Neuronal stem cell (in vitro differentiated cells): ENCODE data around the gene PSMG4.

Experiments
- DNase-seq: peaks from one replicate; pipeline ENCODE4 v3.0.0-alpha.2; 2013; ENCODE audit warnings: low spot score
- H2AFZ ChIP-seq: one replicate; pipeline ENCODE4 v1.6.1; 2013; ENCODE audit warnings: mild to moderate bottlenecking, low read length, inconsistent platforms
- H2AK5ac ChIP-seq: 2 replicates; pipeline ENCODE4 v1.6.1; 2013; ENCODE audit warnings: low read depth, mild to moderate bottlenecking, inconsistent platforms, low read length, moderate library complexity, mixed read lengths
- H2BK120ac ChIP-seq: 2 replicates; pipeline ENCODE4 v1.6.1; 2013; ENCODE audit warnings: low read depth, mild to moderate bottlenecking, inconsistent platforms, low read length, moderate library complexity, mixed read lengths
- H2BK12ac ChIP-seq: one replicate; pipeline ENCODE4 v1.6.1; 2013; ENCODE audit warnings: low read length, inconsistent platforms
- H2BK15ac ChIP-seq: 2 replicates; pipeline ENCODE4 v1.6.1; 2013; ENCODE audit warnings: mild to moderate bottlenecking, low read length, inconsistent platforms, mixed read lengths
- H2BK5ac ChIP-seq: one replicate; pipeline ENCODE4 v1.6.1; 2013; ENCODE audit warnings: inconsistent platforms, mild to moderate bottlenecking, low read length, moderate library complexity
- H3K14ac ChIP-seq: one replicate; pipeline ENCODE4 v1.6.1; 2013; ENCODE audit warnings: low read length, inconsistent platforms
- H3K18ac ChIP-seq: 2 replicates; pipeline ENCODE4 v1.6.1; 2013; ENCODE audit warnings: low read length, inconsistent platforms
- H3K23ac ChIP-seq: 2 replicates; pipeline ENCODE4 v1.6.1; 2013; ENCODE audit warnings: low read depth, mild to moderate bottlenecking, mixed read lengths, low read length, inconsistent platforms; ENCODE audit not compliant: poor library complexity
- H3K27ac ChIP-seq: replicated peaks from 3 replicates; pipeline ENCODE4 v1.5.1; 2013; ENCODE audit warnings: low read length, inconsistent platforms
- H3K27me3 ChIP-seq, 3 experiments: 2 replicates each; pipeline ENCODE4 v1.6.1; 2013; ENCODE audit warnings: low read length in 3 of 3, mild to moderate bottlenecking in 2 of 3, inconsistent platforms in 1 of 3, low read depth in 1 of 3, mixed read lengths in 1 of 3, moderate library complexity in 1 of 3; ENCODE audit not compliant: control insufficient read depth in 3 of 3, insufficient read depth in 3 of 3
- H3K36me3 ChIP-seq, 2 donors: replicated peaks in 1 of 2; 2 replicates each; pipeline ENCODE4 v1.6.1; 2013; ENCODE audit warnings: low read length in 2 of 2; ENCODE audit not compliant: control insufficient read depth in 2 of 2, insufficient read depth in 2 of 2
- H3K4ac ChIP-seq: 2 replicates; pipeline ENCODE4 v1.6.1; 2013; ENCODE audit warnings: inconsistent platforms, mild to moderate bottlenecking, low read length, moderate library complexity
- H3K4me1 ChIP-seq, 2 donors: 1 replicate in 1 of 2; 2 replicates in 1 of 2; pipeline ENCODE4 v1.6.1; 2013; ENCODE audit warnings: low read length in 2 of 2, low read depth in 1 of 2; ENCODE audit not compliant: control insufficient read depth in 2 of 2, insufficient read depth in 1 of 2
- H3K4me2 ChIP-seq: one replicate; pipeline ENCODE4 v1.6.1; 2013; ENCODE audit warnings: mild to moderate bottlenecking, low read length, inconsistent platforms; ENCODE audit not compliant: insufficient read depth, poor library complexity, severe bottlenecking
- H3K4me3 ChIP-seq, 2 donors: 2 replicates each; pipeline ENCODE4 v1.5.1; 2013; ENCODE audit warnings: low read length in 2 of 2, mild to moderate bottlenecking in 2 of 2, inconsistent platforms in 1 of 2, moderate library complexity in 1 of 2
- H3K79me1 ChIP-seq: one replicate; pipeline ENCODE4 v1.6.1; 2013; ENCODE audit warnings: low read depth, mild to moderate bottlenecking, inconsistent platforms, low read length, moderate library complexity
- H3K9ac ChIP-seq: one replicate; pipeline ENCODE4 v1.6.1; 2013; ENCODE audit warnings: mild to moderate bottlenecking, low read depth, low read length, inconsistent platforms; ENCODE audit not compliant: poor library complexity
- H3K9me3 ChIP-seq, 2 donors: replicated peaks in 1 of 2; 2 replicates each; pipeline versions ENCODE3 to v1.6.1; 2013; ENCODE audit warnings: low read length in 2 of 2, mild to moderate bottlenecking in 2 of 2, inconsistent platforms in 1 of 2, low read depth in 1 of 2, mixed read lengths in 1 of 2, moderate library complexity in 1 of 2; ENCODE audit not compliant: control insufficient read depth in 2 of 2, insufficient read depth in 1 of 2
- H4K8ac ChIP-seq: one replicate; pipeline ENCODE4 v1.6.1; 2013; ENCODE audit warnings: low read depth, mild to moderate bottlenecking, inconsistent platforms, low read length, moderate library complexity
- H4K91ac ChIP-seq: one replicate; pipeline ENCODE4 v1.6.1; 2013; ENCODE audit warnings: low read length, low read depth, mild to moderate bottlenecking, inconsistent platforms; ENCODE audit not compliant: poor library complexity
- WGBS, 2 donors: extraction: QIAGEN DNeasy Blood & Tissue Kit; methylation state at CpG; one replicate each; pipeline ENCODE4 v1.1.7; 2013; ENCODE audit warnings: missing lambda C conversion rate in 2 of 2, mixed read lengths in 1 of 2; ENCODE audit not compliant: insufficient read length in 2 of 2, insufficient replicate concordance in 1 of 2; ENCODE audit errors: extremely low coverage in 2 of 2; 5-methylcytosine and 5-hydroxymethylcytosine counted together

The PSMG4 gene

GRCh38 chr6:3273707-3274521, 15.2 kb downstream of the PSMG4 start:
- Histone ChIP-seq H4K91ac (no peak overlapping the region), H3K4me3 (no peak overlapping the region), H3K27ac (no peak overlapping the region), H3K4me1 (no peaks in the 10 kb centered on the region), H4K8ac (no peak overlapping the region), H3K23ac (no peak overlapping the region), H2BK12ac (no peak overlapping the region), H3K9me3 (no peaks in the 10 kb centered on the region), H3K27me3 (no peaks in the 10 kb centered on the region), H3K14ac (no peak overlapping the region), H2AFZ (no peak overlapping the region), H3K18ac (no peak overlapping the region), H2BK5ac (no peak overlapping the region), H2BK15ac (no peak overlapping the region), H2AK5ac (no peak overlapping the region), H2BK120ac (no peak overlapping the region), H3K36me3 (peaks cover 11 to 86% of the 10 kb centered on the region in 2 donors), H3K4me2 (no peak overlapping the region), H3K9ac (no peak overlapping the region), H3K4ac (no peak overlapping the region), H3K79me1 (peaks cover 6% of the 10 kb centered on the region)
- no peak for DNase-seq
- no CpG with 5 or more reads among the region's 9 CpGs for WGBS, 2 donors

GRCh38 chr6:3276174-3277167, 17.7 kb downstream of the PSMG4 start:
- Histone ChIP-seq H4K8ac (no peak overlapping the region), H2BK5ac (no peak overlapping the region), H3K4me2 (no peak overlapping the region), H3K4me1 (peaks cover 5 to 8% of the 10 kb centered on the region in 2 donors), H2AFZ (no peak overlapping the region), H3K27me3 (no peaks in the 10 kb centered on the region), H2BK120ac (no peak overlapping the region), H2AK5ac (no peak overlapping the region), H3K36me3 (peaks cover 5 to 68% of the 10 kb centered on the region in 2 donors), H2BK15ac (no peak overlapping the region), H3K14ac (no peak overlapping the region), H3K9me3 (no peaks in the 10 kb centered on the region), H3K79me1 (peaks cover 2% of the 10 kb centered on the region), H3K4ac (no peak overlapping the region), H4K91ac (no peak overlapping the region), H3K9ac (no peak overlapping the region), H2BK12ac (no peak overlapping the region), H3K23ac (no peak overlapping the region), H3K27ac (no peak overlapping the region), H3K4me3 (no peak overlapping the region), H3K18ac (no peak overlapping the region)
- no peak for DNase-seq
- WGBS, 2 donors, result no CpG with 5 or more reads among the region's 20 CpGs

- H4K91ac ChIP-seq, result no peak overlapping the region
- WGBS, 2 donors, result no CpG with 5 or more reads among the region's 12 CpGs
- no peak for DNase-seq
These were observed 18.5 kb downstream of the PSMG4 start for GRCh38 chr6:3277251-3277650.

More at GRCh38 chr6:3277251-3277650, 18.5 kb downstream of the PSMG4 start:
- no peak overlapping the region for H3K14ac ChIP-seq
- no peak overlapping the region for H3K4me3 ChIP-seq
- H2AK5ac ChIP-seq, result no peak overlapping the region
- H2AFZ ChIP-seq, result no peak overlapping the region
- H3K36me3 ChIP-seq, result peaks cover 4 to 61% of the 10 kb centered on the region in 2 donors
- no peak overlapping the region for H3K9ac ChIP-seq
- peaks cover 2% of the 10 kb centered on the region for H3K79me1 ChIP-seq
- H4K8ac ChIP-seq, result no peak overlapping the region
- no peaks in the 10 kb centered on the region for H3K27me3 ChIP-seq
- H3K4ac ChIP-seq, result no peak overlapping the region
- no peak overlapping the region for H3K18ac ChIP-seq
- H2BK120ac ChIP-seq, result no peak overlapping the region
- H3K4me2 ChIP-seq, result no peak overlapping the region
- H3K4me1 ChIP-seq, result peaks cover 13 to 15% of the 10 kb centered on the region in 2 donors
- H2BK5ac ChIP-seq, result no peak overlapping the region
- no peak overlapping the region for H2BK12ac ChIP-seq
- no peaks in the 10 kb centered on the region for H3K9me3 ChIP-seq
- no peak overlapping the region for H3K27ac ChIP-seq
- H3K23ac ChIP-seq, result no peak overlapping the region
- no peak overlapping the region for H2BK15ac ChIP-seq
